HepG2 (cell line): Measurements from ENCODE around the gene MTCH1. TPM values are rescaled to one million over a fixed set of nuclear protein-coding genes. Genes with fewer than 3 reads are reported as not detected.
A peak's percentile ranks its signal among the peaks of the same experiment; 100 is the strongest.

ENCODE experiments used
- FOXA3 ChIP-seq: IDR thresholded peaks from 2 replicates; pipeline ENCODE4 v1.6.1; 2016; ENCODE audit warnings: missing genetic modification reagents, missing compliant biosample characterization
- HOXA7 ChIP-seq: sonication (generic); formaldehyde crosslinking; IDR thresholded peaks from 2 replicates; pipeline ENCODE4 v1.8.1; 2022; ENCODE audit warnings: mild to moderate bottlenecking, missing genetic modification reagents, moderate library complexity
- MYC ChIP-seq: sonication (generic); formaldehyde crosslinking; IDR thresholded peaks from 2 replicates; pipeline ENCODE4 v1.9.0; 2021; ENCODE audit warnings: missing genetic modification reagents, borderline replicate concordance
- NFYB ChIP-seq: sonication (generic); formaldehyde crosslinking; IDR thresholded peaks from 2 replicates; pipeline ENCODE4 v1.4.0; 2020; ENCODE audit warnings: missing genetic modification reagents
- PRPF4 ChIP-seq: fragments of 200-400 bp; formaldehyde crosslinking; IDR thresholded peaks from 2 replicates; pipeline ENCODE4 v1.6.1; 2016; ENCODE audit warnings: low read length, low read depth; ENCODE audit not compliant: poor library complexity, severe bottlenecking
- RFX3 ChIP-seq: IDR thresholded peaks from 2 replicates; pipeline ENCODE4 v1.6.1; 2016; ENCODE audit warnings: missing biosample characterization, missing genetic modification reagents
- RXRB ChIP-seq: IDR thresholded peaks from 2 replicates; pipeline ENCODE4 v1.6.1; 2016; ENCODE audit warnings: borderline replicate concordance, missing genetic modification reagents, missing compliant biosample characterization
- SKI ChIP-seq: fragments of 450-650 bp; IDR thresholded peaks from one replicate; pipeline ENCODE4 v1.6.1; 2018; ENCODE audit warnings: mild to moderate bottlenecking; ENCODE audit not compliant: partially characterized antibody
- SMARCC2 ChIP-seq: fragments of 450-650 bp; IDR thresholded peaks from 2 replicates; pipeline ENCODE4 v1.6.1; 2017; ENCODE audit warnings: antibody characterized with exemption, mild to moderate bottlenecking
- SNAPC4 ChIP-seq: sonication (generic); formaldehyde crosslinking; IDR thresholded peaks from 2 replicates; pipeline ENCODE4 v1.4.0; 2020; ENCODE audit warnings: mild to moderate bottlenecking, missing genetic modification reagents
- ZNF17 ChIP-seq: sonication (generic); formaldehyde crosslinking; IDR thresholded peaks from 2 replicates; pipeline ENCODE4 v1.5.0; 2020; ENCODE audit warnings: mild to moderate bottlenecking, missing genetic modification reagents
- ZNF292 ChIP-seq: sonication (generic); formaldehyde crosslinking; IDR thresholded peaks from 2 replicates; pipeline ENCODE4 v1.8.1; 2022; ENCODE audit warnings: mild to moderate bottlenecking, low read depth, missing genetic modification reagents, borderline replicate concordance
- ZNF362 ChIP-seq: sonication (generic); formaldehyde crosslinking; IDR thresholded peaks from 2 replicates; pipeline ENCODE4 v1.4.0; 2020; ENCODE audit warnings: missing genetic modification reagents, mild to moderate bottlenecking, borderline replicate concordance
- ZNF660 ChIP-seq: sonication (generic); formaldehyde crosslinking; IDR thresholded peaks from 2 replicates; pipeline ENCODE4 v1.5.1; 2020; ENCODE audit warnings: mild to moderate bottlenecking, low read depth, missing genetic modification reagents, borderline replicate concordance
- ZNF747 ChIP-seq: sonication (generic); formaldehyde crosslinking; IDR thresholded peaks from 2 replicates; pipeline ENCODE4 v1.8.1; 2023; ENCODE audit warnings: missing genetic modification reagents, mild to moderate bottlenecking, borderline replicate concordance
- polyA plus RNA-seq, 8 experiments: library from polyadenylated mRNA; depleted of rRNA in 3 of 8; stranded (reverse) in 7 of 8; unstranded in 1 of 8; fragments of >200 nt; fragmentation: Illumina TruSeq in 4 of 8; extraction: Trizol in 4 of 8; gene quantifications; 2 replicates each; pipeline versions ENCODE4 v1.2.1 to v1.2.3, GENCODE V29; 2011 to 2016; ENCODE audit warnings: low read depth in 4 of 8, missing spikeins in 1 of 8, mixed read lengths in 1 of 8; ENCODE audit not compliant: insufficient read depth in 1 of 8
- total RNA-seq, 5 experiments: library from RNA; depleted of rRNA; stranded (reverse); fragments of >200 nt; fragmentation: Illumina TruSeq; extraction: Trizol; gene quantifications; 2 replicates each; pipeline ENCODE4 v1.2.3, GENCODE V29; 2016; ENCODE audit warnings: low read depth in 1 of 5
- TF ChIP-seq, protein P1 (sequence below): sonication (generic); formaldehyde crosslinking; conservative IDR thresholded peaks from 2 replicates; pipeline ENCODE4 v1.8.0; 2022; ENCODE audit warnings: missing genetic modification reagents
- TF ChIP-seq, protein P2 (sequence below): sonication (generic); formaldehyde crosslinking; IDR thresholded peaks from 2 replicates; pipeline ENCODE4 v1.5.1; 2020; ENCODE audit warnings: missing genetic modification reagents, mild to moderate bottlenecking, borderline replicate concordance

The MTCH1 gene
- total and polyA plus RNA-seq, 2 of the 13 experiments (the other 11 are each of a cell fraction or from before 2014, with no cell fraction given), result 86.2 to 144 TPM

DNA sequence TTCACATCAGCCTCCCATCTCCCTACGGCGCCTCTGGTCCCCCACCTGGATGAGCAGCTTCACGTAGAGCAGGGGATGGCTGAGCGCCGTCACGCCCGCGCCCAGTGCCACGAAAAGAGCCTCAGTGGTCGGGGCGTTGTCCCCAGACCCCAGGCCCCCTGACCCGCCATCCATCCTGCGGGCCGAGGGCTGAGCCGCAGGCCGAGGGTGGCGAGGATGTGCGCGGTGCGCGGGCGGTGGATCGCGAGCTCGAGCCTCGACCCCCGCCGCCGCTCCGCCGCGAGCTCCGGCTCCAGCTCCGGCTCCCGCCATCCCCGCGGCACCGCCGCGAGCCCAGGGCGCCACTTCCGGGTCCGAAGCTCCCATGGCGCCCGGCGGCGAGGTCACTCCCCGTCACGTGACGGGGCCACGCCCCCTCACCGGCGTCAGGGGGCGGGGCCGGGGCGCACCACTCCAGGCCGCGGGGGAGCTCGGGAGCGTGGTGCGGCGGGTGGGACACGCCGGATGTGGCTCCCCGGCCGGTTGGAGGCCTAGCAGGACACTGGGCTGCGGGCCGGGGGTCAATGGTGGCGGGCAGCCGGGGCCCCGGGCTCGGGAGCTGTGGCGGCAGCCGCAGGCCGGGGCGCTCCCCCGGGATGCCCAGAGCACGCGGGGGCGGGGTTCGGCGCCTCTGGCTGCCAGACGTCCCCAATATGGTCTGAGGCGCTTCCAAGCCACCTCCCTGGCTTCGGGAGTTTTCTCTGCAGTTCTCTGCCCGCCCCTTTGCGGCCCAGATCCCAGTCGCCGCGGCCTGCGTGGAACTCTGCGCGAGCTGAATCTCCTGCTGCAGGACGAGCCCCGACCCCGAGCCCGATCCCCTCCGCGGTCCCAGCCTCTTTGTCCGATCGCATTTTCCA is at the start of gene MTCH1 (continued):
- no peak for TF ChIP-seq HOXA7 (CRISPR knock-in tag)
- TF ChIP-seq MYC, result peak; percentile 69
- TF ChIP-seq ZNF292 (CRISPR knock-in tag), result peak; percentile 33; the same call in 1 of the 2 replicates
- 0 out of 2 replicates have a peak, but pooled peaks have one; percentile 52 for TF ChIP-seq ZNF660 (CRISPR knock-in tag)
- no peak for TF ChIP-seq ZNF17 (CRISPR knock-in tag)
- TF ChIP-seq PRPF4, result no peak
- TF ChIP-seq, protein P1, sequence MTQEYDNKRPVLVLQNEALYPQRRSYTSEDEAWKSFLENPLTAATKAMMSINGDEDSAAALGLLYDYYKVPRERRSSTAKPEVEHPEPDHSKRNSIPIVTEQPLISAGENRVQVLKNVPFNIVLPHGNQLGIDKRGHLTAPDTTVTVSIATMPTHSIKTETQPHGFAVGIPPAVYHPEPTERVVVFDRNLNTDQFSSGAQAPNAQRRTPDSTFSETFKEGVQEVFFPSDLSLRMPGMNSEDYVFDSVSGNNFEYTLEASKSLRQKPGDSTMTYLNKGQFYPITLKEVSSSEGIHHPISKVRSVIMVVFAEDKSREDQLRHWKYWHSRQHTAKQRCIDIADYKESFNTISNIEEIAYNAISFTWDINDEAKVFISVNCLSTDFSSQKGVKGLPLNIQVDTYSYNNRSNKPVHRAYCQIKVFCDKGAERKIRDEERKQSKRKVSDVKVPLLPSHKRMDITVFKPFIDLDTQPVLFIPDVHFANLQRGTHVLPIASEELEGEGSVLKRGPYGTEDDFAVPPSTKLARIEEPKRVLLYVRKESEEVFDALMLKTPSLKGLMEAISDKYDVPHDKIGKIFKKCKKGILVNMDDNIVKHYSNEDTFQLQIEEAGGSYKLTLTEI (CRISPR knock-in tag), result no peak
- no peak; the same call in none of the 2 replicates for TF ChIP-seq NFYB (CRISPR knock-in tag)
- TF ChIP-seq FOXA3 (CRISPR knock-in tag), result peak; percentile 63
- peak; percentile 53; the same call in 1 of the 2 replicates for TF ChIP-seq RXRB (CRISPR knock-in tag)
- TF ChIP-seq SKI, result peak; percentile 80
- no peak for TF ChIP-seq RFX3 (CRISPR knock-in tag)
- TF ChIP-seq ZNF747, result 0 out of 2 replicates have a peak, but pooled peaks have one; percentile 34
- TF ChIP-seq, protein P2, sequence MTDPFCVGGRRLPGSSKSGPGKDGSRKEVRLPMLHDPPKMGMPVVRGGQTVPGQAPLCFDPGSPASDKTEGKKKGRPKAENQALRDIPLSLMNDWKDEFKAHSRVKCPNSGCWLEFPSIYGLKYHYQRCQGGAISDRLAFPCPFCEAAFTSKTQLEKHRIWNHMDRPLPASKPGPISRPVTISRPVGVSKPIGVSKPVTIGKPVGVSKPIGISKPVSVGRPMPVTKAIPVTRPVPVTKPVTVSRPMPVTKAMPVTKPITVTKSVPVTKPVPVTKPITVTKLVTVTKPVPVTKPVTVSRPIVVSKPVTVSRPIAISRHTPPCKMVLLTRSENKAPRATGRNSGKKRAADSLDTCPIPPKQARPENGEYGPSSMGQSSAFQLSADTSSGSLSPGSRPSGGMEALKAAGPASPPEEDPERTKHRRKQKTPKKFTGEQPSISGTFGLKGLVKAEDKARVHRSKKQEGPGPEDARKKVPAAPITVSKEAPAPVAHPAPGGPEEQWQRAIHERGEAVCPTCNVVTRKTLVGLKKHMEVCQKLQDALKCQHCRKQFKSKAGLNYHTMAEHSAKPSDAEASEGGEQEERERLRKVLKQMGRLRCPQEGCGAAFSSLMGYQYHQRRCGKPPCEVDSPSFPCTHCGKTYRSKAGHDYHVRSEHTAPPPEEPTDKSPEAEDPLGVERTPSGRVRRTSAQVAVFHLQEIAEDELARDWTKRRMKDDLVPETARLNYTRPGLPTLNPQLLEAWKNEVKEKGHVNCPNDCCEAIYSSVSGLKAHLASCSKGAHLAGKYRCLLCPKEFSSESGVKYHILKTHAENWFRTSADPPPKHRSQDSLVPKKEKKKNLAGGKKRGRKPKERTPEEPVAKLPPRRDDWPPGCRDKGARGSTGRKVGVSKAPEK (CRISPR knock-in tag), result peak; percentile 61; the same call in 1 of the 2 replicates
- no peak for TF ChIP-seq ZNF362 (CRISPR knock-in tag)
- TF ChIP-seq SMARCC2, result no peak
- TF ChIP-seq SNAPC4 (CRISPR knock-in tag), result no peak
